ENCODE results near the gene OTOA. TPM values are rescaled to one million over a fixed set of nuclear protein-coding genes. Genes with fewer than 3 reads are reported as not detected.
A peak's percentile ranks its signal among the peaks of the same experiment; 100 is the strongest.
"Not testable (repeated sequence)": the region's sequence is repeated elsewhere in the genome, so short reads cannot be mapped to it uniquely, and the experiment has no call there.

OTOA gene
- total RNA-seq, 4 donors from 2014 or later = not detected

DNA sequence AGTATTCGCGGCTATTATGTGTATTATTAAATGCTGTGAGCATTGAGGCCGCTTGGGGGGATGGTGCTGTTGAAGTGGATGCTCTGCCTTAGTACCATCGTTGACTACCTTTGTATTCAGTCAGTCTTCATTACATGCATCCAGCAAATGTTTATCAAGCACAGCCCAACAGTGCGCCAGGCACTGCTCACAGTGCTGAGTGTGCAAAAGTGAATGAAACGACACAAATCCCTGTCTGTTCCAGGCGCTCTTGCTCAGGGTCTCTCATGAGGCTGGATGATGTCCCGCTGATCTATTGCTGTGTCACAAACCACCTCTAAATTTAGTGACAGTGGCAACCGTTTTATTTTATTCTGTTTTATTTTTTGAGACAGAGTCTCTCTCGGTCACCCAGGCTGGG is 53.8 kb downstream of the OTOA start:
- 74 to 87% methylated on average over 10 of the region's 10 CpGs for WGBS, 2 donors
- intact Hi-C loops (cut with DNase I; ENCODE audit: low total_unique reads) = no loop called here
- H3K4me3 ChIP-seq (ENCODE audit: low read depth, poor library complexity, severe bottlenecking) = no peak overlapping the region

DNA sequence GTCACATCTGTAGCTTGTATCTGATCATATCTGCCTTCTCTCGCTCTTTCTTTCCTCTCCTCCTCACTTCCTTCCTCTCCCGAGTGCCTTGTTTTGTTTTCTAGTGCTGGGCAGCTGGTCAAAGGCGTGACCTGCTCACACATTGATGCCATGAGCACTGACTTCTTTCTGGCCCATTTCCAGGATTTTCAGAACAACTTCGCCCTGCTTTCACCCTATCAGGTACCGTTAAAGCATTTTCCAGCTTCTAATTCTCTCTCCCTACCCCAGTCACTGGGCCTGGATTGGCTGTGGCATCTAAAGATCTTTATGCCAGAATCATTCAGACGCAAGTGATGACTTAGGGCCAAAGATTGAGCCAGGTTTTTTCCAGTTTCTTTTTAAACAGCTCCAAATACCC is 55.5 kb downstream of the OTOA start:
- intact Hi-C loops (cut with DNase I; ENCODE audit: low total_unique reads) = no loop called here
- TF ChIP-seq POLR2A (IDR thresholded peaks at IDR 0.05) = no peak
- TF ChIP-seq, protein P1, sequence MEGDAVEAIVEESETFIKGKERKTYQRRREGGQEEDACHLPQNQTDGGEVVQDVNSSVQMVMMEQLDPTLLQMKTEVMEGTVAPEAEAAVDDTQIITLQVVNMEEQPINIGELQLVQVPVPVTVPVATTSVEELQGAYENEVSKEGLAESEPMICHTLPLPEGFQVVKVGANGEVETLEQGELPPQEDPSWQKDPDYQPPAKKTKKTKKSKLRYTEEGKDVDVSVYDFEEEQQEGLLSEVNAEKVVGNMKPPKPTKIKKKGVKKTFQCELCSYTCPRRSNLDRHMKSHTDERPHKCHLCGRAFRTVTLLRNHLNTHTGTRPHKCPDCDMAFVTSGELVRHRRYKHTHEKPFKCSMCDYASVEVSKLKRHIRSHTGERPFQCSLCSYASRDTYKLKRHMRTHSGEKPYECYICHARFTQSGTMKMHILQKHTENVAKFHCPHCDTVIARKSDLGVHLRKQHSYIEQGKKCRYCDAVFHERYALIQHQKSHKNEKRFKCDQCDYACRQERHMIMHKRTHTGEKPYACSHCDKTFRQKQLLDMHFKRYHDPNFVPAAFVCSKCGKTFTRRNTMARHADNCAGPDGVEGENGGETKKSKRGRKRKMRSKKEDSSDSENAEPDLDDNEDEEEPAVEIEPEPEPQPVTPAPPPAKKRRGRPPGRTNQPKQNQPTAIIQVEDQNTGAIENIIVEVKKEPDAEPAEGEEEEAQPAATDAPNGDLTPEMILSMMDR (IDR thresholded peaks at IDR 0.05) = no peak
- WGBS, 2 donors = 50% methylated on average over 6 of the region's 6 CpGs
- no peak for DNase-seq (ENCODE audit: low spot score in 2 of 2)
- H3K4me3 ChIP-seq (ENCODE audit: low read depth, poor library complexity, severe bottlenecking) = no peak overlapping the region

More for the DNA sequence above, 53.8 kb downstream of the OTOA start:
- TF ChIP-seq, protein P1 (IDR thresholded peaks at IDR 0.05) = no peak
- no peak for TF ChIP-seq POLR2A (IDR thresholded peaks at IDR 0.05)
- DNase-seq (ENCODE audit: low spot score in 2 of 2) = no peak

DNA sequence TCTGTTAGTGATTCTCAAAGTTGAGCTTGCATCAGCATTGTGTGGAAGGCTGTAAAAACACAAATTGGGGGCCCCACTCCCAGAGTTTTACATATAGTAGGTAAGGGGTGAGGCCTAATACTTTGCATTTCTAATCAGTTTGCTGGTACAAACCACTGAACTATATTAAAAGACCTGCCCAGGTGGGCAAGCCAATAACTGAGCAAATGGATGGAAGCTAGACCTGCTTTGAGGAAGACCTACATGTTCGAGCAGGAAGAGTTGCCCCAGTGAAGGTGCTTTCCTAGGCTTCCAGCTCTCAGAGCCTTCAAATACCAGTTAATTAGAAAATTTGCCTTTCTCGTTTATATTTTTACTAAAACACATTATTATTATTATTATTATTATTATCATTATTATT is 56.8 kb downstream of the OTOA start:
- WGBS, 2 donors = 90 to 95% methylated on average over 2 of the region's 2 CpGs
- intact Hi-C loops (cut with DNase I; ENCODE audit: low total_unique reads) = no loop called here
- no peak overlapping the region for H3K4me3 ChIP-seq (ENCODE audit: low read depth, poor library complexity, severe bottlenecking)
- no peak for TF ChIP-seq POLR2A (IDR thresholded peaks at IDR 0.05)
- TF ChIP-seq, protein P1 (IDR thresholded peaks at IDR 0.05) = no peak
- no peak for DNase-seq (ENCODE audit: low spot score in 2 of 2)

DNA sequence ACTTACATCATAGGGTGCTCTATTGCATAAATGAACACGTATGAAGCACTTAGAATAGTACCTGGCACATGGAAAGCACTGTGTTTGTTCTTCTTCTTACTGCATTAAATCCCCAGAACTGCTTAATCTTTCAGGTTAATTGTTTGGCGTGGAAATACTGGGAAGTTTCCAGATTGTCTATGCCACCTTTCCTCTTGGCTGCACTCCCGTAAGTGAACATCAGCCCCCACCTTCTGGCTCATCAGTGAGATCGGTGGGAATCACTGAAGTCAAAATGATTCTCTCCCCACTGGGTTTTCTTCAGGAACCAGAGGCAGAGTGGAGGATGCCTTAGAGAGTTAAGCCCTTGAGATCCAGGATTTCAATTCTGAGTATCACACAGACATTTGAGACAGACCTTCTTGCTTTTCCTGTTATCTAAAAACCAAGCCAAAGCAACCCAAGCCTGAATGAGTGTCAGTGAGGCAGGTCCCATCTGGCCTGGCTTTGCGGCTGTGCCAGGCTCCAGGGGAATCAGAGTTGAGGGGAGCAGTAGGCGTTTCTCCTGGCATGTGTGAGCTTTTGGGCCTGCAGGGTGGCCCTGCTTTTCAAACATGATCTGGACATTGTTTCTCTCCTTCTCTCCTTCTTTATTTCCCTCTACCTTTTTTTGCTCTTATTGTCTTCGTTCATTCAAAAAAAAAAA is 59.1 kb downstream of the OTOA start:
- no peak for TF ChIP-seq POLR2A (IDR thresholded peaks at IDR 0.05)
- TF ChIP-seq, protein P1 (IDR thresholded peaks at IDR 0.05) = no peak
- 46 to 53% methylated on average over 7 of the region's 7 CpGs for WGBS, 2 donors

DNA sequence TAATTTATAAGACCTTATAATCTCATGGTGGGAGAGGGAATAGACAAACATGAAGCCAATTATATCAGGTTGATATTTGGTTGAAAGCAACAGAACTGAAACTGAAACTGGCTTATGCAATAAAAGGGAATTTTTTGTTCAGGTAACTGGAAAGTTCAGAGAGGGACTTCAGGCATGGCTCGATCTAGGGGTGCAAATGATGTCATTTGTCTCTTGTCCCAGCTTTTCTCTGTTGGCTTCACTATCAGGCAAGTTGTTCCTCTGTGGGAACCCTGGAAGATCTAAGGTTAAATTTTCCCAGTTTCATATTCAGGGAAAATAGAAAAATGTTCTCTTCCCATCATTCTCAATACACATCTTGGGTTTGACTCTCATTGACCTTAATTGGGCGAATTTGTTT is 59.8 kb downstream of the OTOA start:
- no peak for DNase-seq (ENCODE audit: low spot score in 2 of 2)
- intact Hi-C loops (cut with DNase I; ENCODE audit: low total_unique reads) = no loop called here
- 66 to 68% methylated on average over 2 of the region's 2 CpGs for WGBS, 2 donors
- H3K4me3 ChIP-seq (ENCODE audit: low read depth, poor library complexity, severe bottlenecking) = no peak overlapping the region
- no peak for TF ChIP-seq POLR2A (IDR thresholded peaks at IDR 0.05)
- TF ChIP-seq, protein P1 (IDR thresholded peaks at IDR 0.05) = no peak

More for the DNA sequence above, 59.1 kb downstream of the OTOA start:
- intact Hi-C loops (cut with DNase I; ENCODE audit: low total_unique reads) = no loop called here
- DNase-seq (ENCODE audit: low spot score in 2 of 2) = peak in 1 of 2 donors; percentile 21
- no peak overlapping the region for H3K4me3 ChIP-seq (ENCODE audit: low read depth, poor library complexity, severe bottlenecking)

DNA sequence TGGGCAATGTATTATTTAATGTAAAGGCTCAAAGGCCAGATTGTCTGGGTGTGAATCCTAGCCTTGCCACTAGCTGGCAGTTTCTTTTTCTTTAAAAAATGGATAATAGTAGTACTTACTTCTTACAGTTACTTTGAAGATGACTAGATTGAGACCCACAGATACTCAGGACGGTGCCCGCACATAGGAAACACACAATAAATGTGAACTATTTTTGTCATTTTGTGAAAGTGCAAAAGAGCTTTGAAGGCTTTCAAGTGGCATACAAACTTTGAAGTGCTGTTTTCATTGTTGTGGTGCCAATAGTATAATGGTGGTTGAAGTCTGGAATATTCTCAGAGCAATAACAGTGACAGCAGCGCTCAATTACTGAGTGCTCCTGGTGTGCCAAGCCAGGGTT is 63.6 kb downstream of the OTOA start:
- WGBS, 2 donors = 86 to 92% methylated on average over 3 of the region's 3 CpGs
- H3K4me3 ChIP-seq (ENCODE audit: low read depth, poor library complexity, severe bottlenecking) = no peak overlapping the region
- TF ChIP-seq POLR2A (IDR thresholded peaks at IDR 0.05) = no peak
- TF ChIP-seq, protein P1 (IDR thresholded peaks at IDR 0.05) = no peak
- intact Hi-C loops (cut with DNase I; ENCODE audit: low total_unique reads) = no loop called here
- DNase-seq (ENCODE audit: low spot score in 2 of 2) = no peak

DNA sequence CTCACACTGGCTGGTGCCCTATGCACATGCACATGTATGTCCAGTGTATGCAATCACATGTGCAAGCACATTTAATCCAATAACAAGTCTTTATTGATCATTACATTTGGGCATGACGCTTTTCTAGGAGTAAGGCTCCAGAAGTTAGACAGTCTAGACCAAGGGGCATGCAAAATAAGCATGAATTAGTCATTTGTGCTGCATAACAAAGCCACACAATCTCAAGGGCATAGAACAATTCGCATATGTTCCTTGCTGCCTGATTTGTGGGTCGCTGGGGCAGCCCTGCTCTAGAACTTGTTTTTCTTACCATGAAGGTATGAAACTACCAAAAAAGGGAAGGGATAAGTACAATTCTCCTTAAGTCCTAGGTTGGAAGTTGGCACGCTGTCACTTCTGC is 67.5 kb downstream of the OTOA start:
- WGBS, 2 donors = 76 to 81% methylated on average over 4 of the region's 4 CpGs
- H3K4me3 ChIP-seq (ENCODE audit: low read depth, poor library complexity, severe bottlenecking); intact Hi-C loops (cut with DNase I; ENCODE audit: low total_unique reads); DNase-seq (ENCODE audit: low spot score in 2 of 2): not testable (repeated sequence)

DNA sequence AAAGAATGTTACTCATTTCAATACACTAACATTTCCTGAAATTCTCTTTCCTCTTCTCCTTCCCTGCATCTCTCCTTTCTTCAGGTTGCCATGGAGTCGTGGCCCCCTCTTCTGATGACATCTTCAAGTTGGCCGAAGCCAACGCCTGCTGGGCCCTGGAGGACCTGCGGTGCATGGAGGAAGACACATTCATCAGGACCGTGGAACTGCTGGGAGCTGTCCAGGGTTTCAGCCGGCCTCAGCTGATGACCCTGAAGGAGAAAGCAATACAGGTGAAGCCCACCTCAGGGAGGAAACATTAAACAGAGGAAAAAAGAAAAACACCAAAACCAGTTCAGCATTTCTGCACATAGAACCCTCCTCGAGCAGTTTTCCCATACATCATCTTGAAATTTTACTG is 76.9 kb downstream of the OTOA start:
- H3K4me3 ChIP-seq (ENCODE audit: low read depth, poor library complexity, severe bottlenecking); DNase-seq (ENCODE audit: low spot score in 2 of 2); intact Hi-C loops (cut with DNase I; ENCODE audit: low total_unique reads): not testable (repeated sequence)
- WGBS, 2 donors = no CpG with 5 or more reads among the region's 7 CpGs
